D721Med (cell line): ENCODE data around the gene CDH20.

ENCODE experiments used
- DNase-seq: peaks from one replicate; pipeline ENCODE4 v3.0.0; 2011; ENCODE audit warnings: low spot score; ENCODE audit not compliant: insufficient read length
- FAIRE-seq: peaks from 2 replicates; lab custom pipeline; 2011; peaks lifted over from hg19 to GRCh38; lab: Jason Lieb, UNC
- CTCF ChIP-seq: IDR thresholded peaks from 2 replicates; pipeline ENCODE4 v1.5.1; 2012; ENCODE audit warnings: mild to moderate bottlenecking, control low read depth; ENCODE audit not compliant: insufficient read depth; ENCODE audit errors: missing control alignments

CDH20 gene

GRCh38 chr18:61502472-61502871 lies 169.2 kb downstream of the CDH20 start:
- TF ChIP-seq CTCF = peak; percentile 82
- peak; percentile 100 for FAIRE-seq
- DNase-seq = peak; percentile 56

GRCh38 chr18:61503688-61504087 lies 170.5 kb downstream of the CDH20 start:
- DNase-seq (no peak), FAIRE-seq (peak; percentile 76)
- no peak for TF ChIP-seq CTCF

- FAIRE-seq (peak; percentile 99), DNase-seq (no peak)
- no peak for TF ChIP-seq CTCF
Observed at GRCh38 chr18:61528961-61529360, 195.7 kb downstream of the CDH20 start.

GRCh38 chr18:61530681-61531080 lies 197.5 kb downstream of the CDH20 start:
- FAIRE-seq (peak; percentile 71), DNase-seq (no peak)
- no peak for TF ChIP-seq CTCF

GRCh38 chr18:61531182-61531581 lies 198.0 kb downstream of the CDH20 start:
- no peak for TF ChIP-seq CTCF
- no peak for FAIRE-seq
- DNase-seq = no peak

GRCh38 chr18:61531891-61532290 lies 198.7 kb downstream of the CDH20 start:
- DNase-seq = no peak
- TF ChIP-seq CTCF = no peak
- peak; percentile 95 for FAIRE-seq

- TF ChIP-seq CTCF = no peak
- DNase-seq (no peak), FAIRE-seq (no peak)
Observed at GRCh38 chr18:61535401-61535800, 202.2 kb downstream of the CDH20 start.
